Lower lobe of right lung (tissue), 2 donors: ENCODE results near the gene HBE1. TPM values are rescaled to one million over a fixed set of nuclear protein-coding genes. Genes with fewer than 3 reads are reported as not detected.
"Not testable (repeated sequence)": the region's sequence is repeated elsewhere in the genome, so short reads cannot be mapped to it uniquely, and the experiment has no call there.

Experiments
- ATAC-seq, 2 donors: fragments of 200-7000 bp; cut with Tn5 transposase; one replicate each; pipeline ENCODE4 v1.9.1; 2020 to 2022; ENCODE audit warnings: mild to moderate bottlenecking in 2 of 2, moderate library complexity in 2 of 2
- DNase-seq: peaks from one replicate; pipeline ENCODE4 v3.0.0-alpha.2; 2020
- H3K27ac ChIP-seq: fragments of 200-600 bp; one replicate; pipeline ENCODE4 v1.8.0; 2022
- H3K27me3 ChIP-seq: fragments of 200-600 bp; one replicate; pipeline ENCODE4 v1.8.0; 2022; ENCODE audit warnings: low read depth
- H3K36me3 ChIP-seq: fragments of 200-600 bp; one replicate; pipeline ENCODE4 v1.8.0; 2022; ENCODE audit warnings: mild to moderate bottlenecking
- H3K4me1 ChIP-seq: fragments of 200-600 bp; one replicate; pipeline ENCODE4 v1.8.0; 2022
- H3K4me3 ChIP-seq: fragments of 200-600 bp; one replicate; pipeline ENCODE4 v1.8.0; 2022; ENCODE audit warnings: mild to moderate bottlenecking
- H3K9me3 ChIP-seq: fragments of 200-600 bp; one replicate; pipeline ENCODE4 v1.8.0; 2022
- CTCF ChIP-seq: fragments of 200-600 bp; IDR thresholded peaks from one replicate; pipeline ENCODE4 v1.8.0; 2022; ENCODE audit warnings: antibody characterized with exemption, mild to moderate bottlenecking
- intact Hi-C: fragments of 100-400 bp; cut with DNase I; formaldehyde crosslinking; loops from one replicate; pipeline ENCODE4 v1.11.0; 2022
- total RNA-seq: library from RNA; stranded (reverse); fragmentation: NEBNext Ultra II Directional; extraction: Animal tissue kit (Norgen Biotek cat#: 25700); gene quantifications from one replicate; pipeline ENCODE4 v1.2.1, GENCODE V29; 2021
- donor health status: DM: no; HTN: yes; CAD: no; lungs with severe emphysema.

The HBE1 gene
- total RNA-seq, 1 donor from 2014 or later, result not detected

GRCh38 chr11:5250543-5251204 lies 19.1 kb downstream of the HBE1 start:
- H3K4me1 ChIP-seq, result no peaks in the 10 kb centered on the region
- no peak for TF ChIP-seq CTCF
- no peaks in the 10 kb centered on the region for H3K36me3 ChIP-seq
- intact Hi-C loops, result no loop called here
- no peaks in the 10 kb centered on the region for H3K27me3 ChIP-seq
- DNase-seq, result no peak
- no peaks in the 10 kb centered on the region for H3K9me3 ChIP-seq
- no peak overlapping the region for H3K27ac ChIP-seq
- H3K4me3 ChIP-seq, result no peak overlapping the region
- ATAC-seq, result no peak

- H3K9me3 ChIP-seq, ATAC-seq, DNase-seq, H3K27me3 ChIP-seq, H3K27ac ChIP-seq, H3K4me1 ChIP-seq, H3K36me3 ChIP-seq, H3K4me3 ChIP-seq, intact Hi-C loops: not testable (repeated sequence)
Measured at GRCh38 chr11:5249807-5250396, 19.8 kb downstream of the HBE1 start, which contains the start of gene HBG1. Gene HBG1, minus strand, starts transcription at chr11:5249857. Its CDS starts 53 bp downstream, at chr11:5249804.

DNA sequence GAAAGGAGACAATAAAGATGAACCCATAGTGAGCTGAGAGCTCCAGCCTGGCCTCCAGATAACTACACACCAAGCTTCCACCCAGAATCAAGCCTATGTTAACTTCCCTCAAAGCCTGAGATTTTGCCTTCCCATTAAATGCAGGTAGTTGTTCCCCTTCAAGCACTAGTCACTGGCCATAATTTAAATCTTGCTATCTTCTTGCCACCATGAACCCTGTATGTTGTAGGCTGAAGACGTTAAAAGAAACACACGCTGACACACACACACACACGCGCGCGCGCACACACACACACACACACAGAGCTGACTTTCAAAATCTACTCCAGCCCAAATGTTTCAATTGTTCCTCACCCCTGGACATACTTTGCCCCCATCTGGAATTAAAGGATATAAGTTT lies 21.2 kb downstream of the HBE1 start:
- intact Hi-C loops, H3K4me1 ChIP-seq, H3K27me3 ChIP-seq, H3K9me3 ChIP-seq, H3K27ac ChIP-seq, ATAC-seq, DNase-seq, H3K4me3 ChIP-seq, H3K36me3 ChIP-seq: not testable (repeated sequence)

- H3K27ac ChIP-seq, result no peak overlapping the region
- H3K9me3 ChIP-seq, result no peaks in the 10 kb centered on the region
- H3K27me3 ChIP-seq, result no peaks in the 10 kb centered on the region
- ATAC-seq (no peak), DNase-seq (no peak)
- no peaks in the 10 kb centered on the region for H3K4me1 ChIP-seq
- intact Hi-C loops, result no loop called here
- no peak overlapping the region for H3K4me3 ChIP-seq
- H3K36me3 ChIP-seq, result no peaks in the 10 kb centered on the region
- TF ChIP-seq CTCF, result no peak
Measured at GRCh38 chr11:5247472-5248192, 22.1 kb downstream of the HBE1 start.

GRCh38 chr11:5246772-5247471 lies 22.8 kb downstream of the HBE1 start:
- H3K27me3 ChIP-seq, result no peaks in the 10 kb centered on the region
- no peak for TF ChIP-seq CTCF
- H3K4me3 ChIP-seq, result no peak overlapping the region
- H3K4me1 ChIP-seq, result no peaks in the 10 kb centered on the region
- no peak overlapping the region for H3K27ac ChIP-seq
- no peaks in the 10 kb centered on the region for H3K9me3 ChIP-seq
- DNase-seq (no peak), ATAC-seq (no peak)
- H3K36me3 ChIP-seq, result no peaks in the 10 kb centered on the region
- intact Hi-C loops, result no loop called here

DNA sequence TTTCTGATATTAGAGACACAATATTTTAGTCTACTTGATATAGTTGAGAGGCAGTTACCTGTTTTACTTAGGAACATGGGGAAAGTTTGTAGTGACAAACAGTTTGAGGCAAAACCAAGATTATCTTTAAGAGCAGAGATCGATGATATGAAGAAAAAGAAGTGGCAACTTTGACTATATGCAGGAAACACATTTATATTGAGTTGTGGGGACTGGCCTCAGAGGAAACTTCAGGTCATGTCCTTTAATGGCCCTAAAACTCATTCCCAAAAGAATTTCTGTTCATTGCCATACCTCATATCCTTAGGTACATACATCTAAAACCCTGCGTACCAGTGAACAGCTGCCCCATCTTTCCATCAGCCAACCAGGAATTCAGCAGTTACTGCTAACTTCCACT lies 24.6 kb downstream of the HBE1 start:
- TF ChIP-seq CTCF, result no peak
- intact Hi-C loops, result no loop called here
- no peak overlapping the region for H3K4me3 ChIP-seq

More for the DNA sequence above, 24.6 kb downstream of the HBE1 start:
- ATAC-seq, result no peak
- no peak for DNase-seq
- Histone ChIP-seq H3K4me1 (no peaks in the 10 kb centered on the region), H3K27ac (no peak overlapping the region), H3K9me3 (no peaks in the 10 kb centered on the region), H3K36me3 (no peaks in the 10 kb centered on the region), H3K27me3 (no peaks in the 10 kb centered on the region)
